Neutrophil (primary cell): ENCODE measurements around the gene STX1A.
"Not testable (repeated sequence)": the region's sequence is repeated elsewhere in the genome, so short reads cannot be mapped to it uniquely, and the experiment has no call there.

Source experiments
- H3K27ac ChIP-seq: fragments of 200-600 bp; sonication (generic); 2 replicates; pipeline ENCODE4 v1.5.1; 2016; ENCODE audit warnings: mild to moderate bottlenecking, moderate library complexity
- H3K27me3 ChIP-seq: fragments of 200-600 bp; sonication (generic); 2 replicates; pipeline ENCODE4 v1.6.0; 2016; ENCODE audit warnings: mild to moderate bottlenecking
- H3K36me3 ChIP-seq: fragments of 200-600 bp; sonication (generic); 2 replicates; pipeline ENCODE4 v1.5.1; 2017
- H3K4me1 ChIP-seq, 2 experiments: fragments of 200-600 bp in 1 of 2; sonication (generic) in 1 of 2; 1 replicate in 1 of 2; 2 replicates in 1 of 2; pipeline versions ENCODE4 v1.5.1 to v1.6.1; 2013 to 2016; ENCODE audit warnings: low read depth in 1 of 2, low read length in 1 of 2, mild to moderate bottlenecking in 1 of 2, moderate library complexity in 1 of 2; ENCODE audit not compliant: control insufficient read depth in 1 of 2, insufficient read depth in 1 of 2
- H3K4me3 ChIP-seq, 2 experiments: fragments of 200-600 bp in 1 of 2; sonication (generic) in 1 of 2; 1 replicate in 1 of 2; 2 replicates in 1 of 2; pipeline ENCODE4 v1.5.1; 2013 to 2016; ENCODE audit warnings: low read depth in 1 of 2, low read length in 1 of 2, mild to moderate bottlenecking in 1 of 2, moderate library complexity in 1 of 2
- H3K9me3 ChIP-seq: fragments of 200-600 bp; sonication (generic); 2 replicates; pipeline ENCODE4 v1.5.1; 2016
- CTCF ChIP-seq: fragments of 200-600 bp; sonication (generic); IDR thresholded peaks from 2 replicates; pipeline ENCODE4 v1.5.1; 2016; ENCODE audit warnings: antibody characterized with exemption

The STX1A gene

GRCh38 chr7:73659983-73660382 is 59.5 kb downstream of the STX1A start:
- Histone ChIP-seq H3K27ac (no peak overlapping the region), H3K36me3 (no peaks in the 10 kb centered on the region), H3K9me3 (no peaks in the 10 kb centered on the region), H3K4me3 (no peak overlapping the region), H3K27me3 (peaks cover 39% of the 10 kb centered on the region), H3K4me1 (no peaks in the 10 kb centered on the region)
- TF ChIP-seq CTCF = no peak

- H3K9me3 ChIP-seq, H3K4me1 ChIP-seq, H3K27ac ChIP-seq, H3K4me3 ChIP-seq, H3K36me3 ChIP-seq: not testable (repeated sequence)
- peaks cover 35% of the 10 kb centered on the region for H3K27me3 ChIP-seq
These were observed 64.2 kb downstream of the STX1A start for GRCh38 chr7:73655309-73655708.

GRCh38 chr7:73652541-73652949 is 66.9 kb downstream of the STX1A start:
- TF ChIP-seq CTCF = no peak
- H3K4me1 ChIP-seq = no peaks in the 10 kb centered on the region
- H3K9me3 ChIP-seq = no peaks in the 10 kb centered on the region
- H3K4me3 ChIP-seq = no peak overlapping the region
- peaks cover 61% of the 10 kb centered on the region for H3K27me3 ChIP-seq
- no peak overlapping the region for H3K27ac ChIP-seq
- H3K36me3 ChIP-seq = no peaks in the 10 kb centered on the region

GRCh38 chr7:73650524-73650923 is 68.9 kb downstream of the STX1A start:
- Histone ChIP-seq H3K36me3 (no peaks in the 10 kb centered on the region), H3K27me3 (peaks cover 81% of the 10 kb centered on the region), H3K9me3 (no peaks in the 10 kb centered on the region), H3K4me3 (no peak overlapping the region), H3K4me1 (no peaks in the 10 kb centered on the region), H3K27ac (no peak overlapping the region)
- TF ChIP-seq CTCF = no peak

- H3K4me3 ChIP-seq = no peak overlapping the region
- H3K27me3 ChIP-seq = peaks cover 91% of the 10 kb centered on the region
- no peaks in the 10 kb centered on the region for H3K4me1 ChIP-seq
- H3K9me3 ChIP-seq = no peaks in the 10 kb centered on the region
- H3K36me3 ChIP-seq = no peaks in the 10 kb centered on the region
- H3K27ac ChIP-seq = no peak overlapping the region
- TF ChIP-seq CTCF = no peak
These were observed 69.9 kb downstream of the STX1A start for GRCh38 chr7:73649576-73649975.
